SK-N-SH (cell line): ENCODE data around the gene TFE3. TPM values are rescaled to one million over a fixed set of nuclear protein-coding genes. Genes with fewer than 3 reads are reported as not detected.

Experiments
- CTCF ChIA-PET: fragments of 300-600, 350-600 bp; formaldehyde crosslinking; extraction: SDS; loops from one replicate; lab custom pipeline; 2021; lab: Yijun Ruan, JAX
- POLR2A ChIA-PET: fragments of 350-600 bp; sonication (Branson Sonifier 250); formaldehyde crosslinking; extraction: SDS; loops from one replicate; lab custom pipeline; 2020; ENCODE audit warnings: antibody characterized with exemption, inconsistent platforms; lab: Yijun Ruan, JAX
- DNase-seq: peaks from one replicate; pipeline ENCODE4 v3.0.0; 2012
- H2AFZ ChIP-seq: fragments of 200-600 bp; sonication (generic); 2 replicates; pipeline ENCODE4 v1.8.1; 2016; ENCODE audit warnings: antibody characterized with exemption, mild to moderate bottlenecking, low read depth
- H3F3A ChIP-seq: fragments of 200-600 bp; sonication (generic); replicated peaks from 2 replicates; pipeline ENCODE3; 2016; ENCODE audit warnings: antibody characterized with exemption, mild to moderate bottlenecking; ENCODE audit not compliant: insufficient read depth
- H3K27ac ChIP-seq, 2 experiments: fragments of 200-500 bp in 1 of 2; fragments of 200-600 bp in 1 of 2; sonication (Bioruptor generic) in 1 of 2; sonication (generic), shearing (Covaris generic) in 1 of 2; 2 replicates each; pipeline versions ENCODE4 v1.5.1 to v1.6.1; 2014 to 2016; ENCODE audit warnings: low read depth in 2 of 2, inconsistent platforms in 1 of 2, low read length in 1 of 2, mild to moderate bottlenecking in 1 of 2, mixed read lengths in 1 of 2
- H3K27me3 ChIP-seq: fragments of 200-600 bp; sonication (generic), shearing (Covaris generic); 2 replicates; pipeline ENCODE4 v1.6.1; 2016; ENCODE audit warnings: mixed run types; ENCODE audit not compliant: insufficient read depth
- H3K36me3 ChIP-seq, 2 experiments: fragments of 200-500 bp in 1 of 2; fragments of 200-600 bp in 1 of 2; sonication (Bioruptor generic) in 1 of 2; sonication (generic) in 1 of 2; replicated peaks in 1 of 2; 2 replicates each; pipeline versions ENCODE3 to v1.5.1; 2014 to 2016; ENCODE audit warnings: low read length in 1 of 2, mild to moderate bottlenecking in 1 of 2; ENCODE audit not compliant: insufficient read depth in 2 of 2, control insufficient read depth in 1 of 2
- H3K4me1 ChIP-seq, 2 experiments: fragments of 200-500 bp in 1 of 2; fragments of 200-600 bp in 1 of 2; sonication (Bioruptor generic) in 1 of 2; sonication (generic), shearing (Covaris generic) in 1 of 2; 2 replicates each; pipeline versions ENCODE4 v1.5.1 to v1.6.1; 2014 to 2016; ENCODE audit warnings: low read depth in 1 of 2, low read length in 1 of 2, mixed run types in 1 of 2; ENCODE audit not compliant: insufficient read depth in 2 of 2, control insufficient read depth in 1 of 2
- H3K4me2 ChIP-seq: fragments of 200-600 bp; sonication (generic), shearing (Covaris generic); 2 replicates; pipeline ENCODE4 v1.6.1; 2017; ENCODE audit warnings: mixed run types
- H3K4me3 ChIP-seq, 2 experiments: fragments of 200-500 bp in 1 of 2; fragments of 200-600 bp in 1 of 2; sonication (Bioruptor generic) in 1 of 2; sonication (generic), shearing (Covaris generic) in 1 of 2; 2 replicates each; pipeline versions ENCODE4 v1.5.1 to v1.8.1; 2014 to 2016; ENCODE audit warnings: low read depth in 2 of 2, inconsistent platforms in 1 of 2, low read length in 1 of 2, mild to moderate bottlenecking in 1 of 2, mixed read lengths in 1 of 2, moderate library complexity in 1 of 2
- H3K79me2 ChIP-seq: fragments of 200-600 bp; sonication (generic); 2 replicates; pipeline ENCODE4 v1.8.1; 2017; ENCODE audit warnings: mild to moderate bottlenecking; ENCODE audit not compliant: insufficient read depth
- H3K9ac ChIP-seq: fragments of 200-600 bp; sonication (generic); 2 replicates; pipeline ENCODE4 v1.6.1; 2017; ENCODE audit warnings: mixed run types
- H3K9me2 ChIP-seq: fragments of 200-600 bp; sonication (generic); 2 replicates; pipeline ENCODE4 v1.6.1; 2017; ENCODE audit warnings: mixed run types
- H3K9me3 ChIP-seq: fragments of 200-600 bp; sonication (generic); 2 replicates; pipeline ENCODE4 v1.6.1; 2017; ENCODE audit warnings: mixed run types, mild to moderate bottlenecking, moderate library complexity
- H4K20me1 ChIP-seq: fragments of 200-600 bp; sonication (generic); 2 replicates; pipeline ENCODE4 v1.6.1; 2017; ENCODE audit warnings: mild to moderate bottlenecking, mixed run types; ENCODE audit not compliant: insufficient read depth
- CHD2 ChIP-seq: fragments of 150-350 bp; IDR thresholded peaks from 2 replicates; pipeline ENCODE4 v1.6.1; 2018; ENCODE audit warnings: low read length; ENCODE audit not compliant: partially characterized antibody
- EP300 ChIP-seq, 2 experiments: IDR thresholded peaks; 2 replicates each; pipeline versions ENCODE4 v1.4.0 to v1.6.1; 2012; ENCODE audit warnings: borderline replicate concordance in 1 of 2, low read depth in 1 of 2, low read length in 1 of 2
- EZH2phosphoT487 ChIP-seq: fragments of 200-600 bp; sonication (generic); IDR thresholded peaks from 2 replicates; pipeline ENCODE4 v1.6.1; 2017; ENCODE audit warnings: low read depth, mixed run types, mild to moderate bottlenecking, antibody characterized with exemption, moderate library complexity, borderline replicate concordance
- FOSL2 ChIP-seq: IDR thresholded peaks from 2 replicates; pipeline ENCODE4 v1.4.0; 2012; ENCODE audit warnings: low read depth, mild to moderate bottlenecking, moderate library complexity, borderline replicate concordance
- GABPA ChIP-seq: IDR thresholded peaks from 2 replicates; pipeline ENCODE4 v1.4.0; 2012; ENCODE audit warnings: low read depth, mild to moderate bottlenecking
- GATA2 ChIP-seq: sonication (generic); formaldehyde crosslinking; IDR thresholded peaks from 2 replicates; pipeline ENCODE4 v1.5.0; 2020; ENCODE audit warnings: mild to moderate bottlenecking, missing genetic modification reagents
- JUND ChIP-seq: IDR thresholded peaks from 2 replicates; pipeline ENCODE4 v1.4.0; 2012
- MEF2A ChIP-seq: IDR thresholded peaks from 2 replicates; pipeline ENCODE4 v1.4.0; 2012; ENCODE audit warnings: low read depth, borderline replicate concordance
- NFIC ChIP-seq: IDR thresholded peaks from 2 replicates; pipeline ENCODE4 v1.4.0; 2012; ENCODE audit warnings: borderline replicate concordance
- PBX3 ChIP-seq: IDR thresholded peaks from 2 replicates; pipeline ENCODE4; 2012
- RCOR1 ChIP-seq: fragments of 150-350 bp; IDR thresholded peaks from 2 replicates; pipeline ENCODE4 v1.6.1; 2017; ENCODE audit warnings: antibody characterized with exemption, low read length
- RXRA ChIP-seq: IDR thresholded peaks from 2 replicates; pipeline ENCODE4 v1.4.0; 2012; ENCODE audit warnings: low read depth, mild to moderate bottlenecking, borderline replicate concordance
- SIN3A ChIP-seq: IDR thresholded peaks from 2 replicates; pipeline ENCODE4 v1.6.1; 2012; ENCODE audit warnings: low read depth, mild to moderate bottlenecking, low read length, moderate library complexity, borderline replicate concordance
- WGBS: methylation state at CpG from one replicate; pipeline ENCODE4 v1.1.6; 2017; ENCODE audit warnings: low lambda C conversion rate; 5-methylcytosine and 5-hydroxymethylcytosine counted together
- polyA plus RNA-seq, 3 experiments: library from polyadenylated mRNA; depleted of rRNA; stranded (reverse); fragments of >200 nt; gene quantifications; 2 replicates each; pipeline ENCODE4 v1.2.3, GENCODE V29; 2012
- TF ChIP-seq, protein P1 (sequence below): IDR thresholded peaks from 2 replicates; pipeline ENCODE4 v1.6.1; 2012; ENCODE audit warnings: mild to moderate bottlenecking, low read depth, low read length, moderate library complexity
- TF ChIP-seq, protein P2 (sequence below): IDR thresholded peaks from 2 replicates; pipeline ENCODE4 v1.4.0; 2012; ENCODE audit warnings: low read depth, borderline replicate concordance

The TFE3 gene
- polyA plus RNA-seq, 1 of the 3 experiments (the other 2 are of a cell fraction) = 14.0 TPM

GRCh38 chrX:49079489-49080428 is 36.6 kb upstream of the TFE3 start, which contains the start of gene WDR45 (continued):
- no peak for TF ChIP-seq CHD2

- H3K4me3 ChIP-seq = no peak overlapping the region
- H3K4me1 ChIP-seq = peaks cover 0 to 8% of the 10 kb centered on the region in 2 experiments; a peak in 1 of 4 replicates
- H4K20me1 ChIP-seq = no peaks in the 10 kb centered on the region
- no peak overlapping the region for H3K9ac ChIP-seq
- CTCF ChIA-PET = interaction anchor here (0.6 kb wide), 1 partner anchor 17 kb away, joined by 3 read pairs; no protein-coding TSS in a partner anchor
- H3K27ac ChIP-seq = no peak overlapping the region
- TF ChIP-seq, protein P1, sequence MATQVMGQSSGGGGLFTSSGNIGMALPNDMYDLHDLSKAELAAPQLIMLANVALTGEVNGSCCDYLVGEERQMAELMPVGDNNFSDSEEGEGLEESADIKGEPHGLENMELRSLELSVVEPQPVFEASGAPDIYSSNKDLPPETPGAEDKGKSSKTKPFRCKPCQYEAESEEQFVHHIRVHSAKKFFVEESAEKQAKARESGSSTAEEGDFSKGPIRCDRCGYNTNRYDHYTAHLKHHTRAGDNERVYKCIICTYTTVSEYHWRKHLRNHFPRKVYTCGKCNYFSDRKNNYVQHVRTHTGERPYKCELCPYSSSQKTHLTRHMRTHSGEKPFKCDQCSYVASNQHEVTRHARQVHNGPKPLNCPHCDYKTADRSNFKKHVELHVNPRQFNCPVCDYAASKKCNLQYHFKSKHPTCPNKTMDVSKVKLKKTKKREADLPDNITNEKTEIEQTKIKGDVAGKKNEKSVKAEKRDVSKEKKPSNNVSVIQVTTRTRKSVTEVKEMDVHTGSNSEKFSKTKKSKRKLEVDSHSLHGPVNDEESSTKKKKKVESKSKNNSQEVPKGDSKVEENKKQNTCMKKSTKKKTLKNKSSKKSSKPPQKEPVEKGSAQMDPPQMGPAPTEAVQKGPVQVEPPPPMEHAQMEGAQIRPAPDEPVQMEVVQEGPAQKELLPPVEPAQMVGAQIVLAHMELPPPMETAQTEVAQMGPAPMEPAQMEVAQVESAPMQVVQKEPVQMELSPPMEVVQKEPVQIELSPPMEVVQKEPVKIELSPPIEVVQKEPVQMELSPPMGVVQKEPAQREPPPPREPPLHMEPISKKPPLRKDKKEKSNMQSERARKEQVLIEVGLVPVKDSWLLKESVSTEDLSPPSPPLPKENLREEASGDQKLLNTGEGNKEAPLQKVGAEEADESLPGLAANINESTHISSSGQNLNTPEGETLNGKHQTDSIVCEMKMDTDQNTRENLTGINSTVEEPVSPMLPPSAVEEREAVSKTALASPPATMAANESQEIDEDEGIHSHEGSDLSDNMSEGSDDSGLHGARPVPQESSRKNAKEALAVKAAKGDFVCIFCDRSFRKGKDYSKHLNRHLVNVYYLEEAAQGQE = no peak
- TF ChIP-seq, protein P2, sequence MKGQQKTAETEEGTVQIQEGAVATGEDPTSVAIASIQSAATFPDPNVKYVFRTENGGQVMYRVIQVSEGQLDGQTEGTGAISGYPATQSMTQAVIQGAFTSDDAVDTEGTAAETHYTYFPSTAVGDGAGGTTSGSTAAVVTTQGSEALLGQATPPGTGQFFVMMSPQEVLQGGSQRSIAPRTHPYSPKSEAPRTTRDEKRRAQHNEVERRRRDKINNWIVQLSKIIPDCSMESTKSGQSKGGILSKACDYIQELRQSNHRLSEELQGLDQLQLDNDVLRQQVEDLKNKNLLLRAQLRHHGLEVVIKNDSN = no peak
- TF ChIP-seq RXRA (no peak), FOSL2 (no peak), GATA2 (CRISPR knock-in tag) (no peak), EP300 (IDR thresholded peaks at IDR 0.05; ENCODE audit: borderline replicate concordance in 1 of 2, low read depth in 1 of 2, low read length in 1 of 2) (no peak), EZH2phosphoT487 (no peak), CHD2 (no peak), RCOR1 (no peak), NFIC (no peak), MEF2A (no peak), SIN3A (no peak), JUND (no peak), GABPA (no peak), PBX3 (no peak)
- 65% methylated on average over 5 of the region's 5 CpGs for WGBS
- H3F3A ChIP-seq = no peaks in the 10 kb centered on the region
- no peak overlapping the region for H2AFZ ChIP-seq
- H3K79me2 ChIP-seq = peaks cover 12% of the 10 kb centered on the region
- peaks cover 0 to 3% of the 10 kb centered on the region in 2 experiments for H3K36me3 ChIP-seq
- no peaks in the 10 kb centered on the region for H3K9me3 ChIP-seq
- H3K27me3 ChIP-seq = no peaks in the 10 kb centered on the region; the same call in 1 of the 2 replicates
- no peak for DNase-seq
- POLR2A ChIA-PET = no interaction called here
- no peak overlapping the region for H3K4me2 ChIP-seq
- no peaks in the 10 kb centered on the region for H3K9me2 ChIP-seq
Observed at GRCh38 chrX:49077941-49078340, 34.8 kb upstream of the TFE3 start.
